AG09309 (cell line): Measurements from ENCODE around the gene FBN2.
"Not testable (repeated sequence)": the region's sequence is repeated elsewhere in the genome, so short reads cannot be mapped to it uniquely, and the experiment has no call there.

Source experiments
- DNase-seq: peaks from one replicate; pipeline ENCODE4 v3.0.0-alpha.2; 2010; ENCODE audit warnings: low read depth
- H3K4me3 ChIP-seq: 2 replicates; pipeline ENCODE4 v1.5.1; 2011; ENCODE audit warnings: mild to moderate bottlenecking, low read depth, low read length, moderate library complexity; ENCODE audit not compliant: control insufficient read depth
- CTCF ChIP-seq: IDR thresholded peaks from 2 replicates; pipeline ENCODE4 v1.5.1; 2011; ENCODE audit warnings: mild to moderate bottlenecking, low read depth, low read length, inconsistent platforms; ENCODE audit not compliant: insufficient read depth, control insufficient read depth; ENCODE audit errors: missing control alignments

Gene FBN2

GRCh38 chr5:128328446-128328845 lies 209.6 kb downstream of the FBN2 start:
- TF ChIP-seq CTCF, result no peak
- no peak for DNase-seq
- H3K4me3 ChIP-seq, result no peak overlapping the region

GRCh38 chr5:128328007-128328406 lies 210.0 kb downstream of the FBN2 start:
- no peak overlapping the region for H3K4me3 ChIP-seq
- TF ChIP-seq CTCF, result no peak
- no peak for DNase-seq

- not testable (repeated sequence) for H3K4me3 ChIP-seq, DNase-seq
Observed at GRCh38 chr5:128321418-128321817, 216.6 kb downstream of the FBN2 start.

- H3K4me3 ChIP-seq, result no peak overlapping the region
- no peak for TF ChIP-seq CTCF
- no peak for DNase-seq
Observed at GRCh38 chr5:128318691-128319090, 219.4 kb downstream of the FBN2 start.

- TF ChIP-seq CTCF, result no peak
- no peak for DNase-seq
- H3K4me3 ChIP-seq, result no peak overlapping the region
Observed at GRCh38 chr5:128317481-128317880, 220.6 kb downstream of the FBN2 start.

- no peak for DNase-seq
- no peak for TF ChIP-seq CTCF
- H3K4me3 ChIP-seq, result no peak overlapping the region
Observed at GRCh38 chr5:128315671-128316070, 222.4 kb downstream of the FBN2 start.

GRCh38 chr5:128305341-128305740 lies 232.7 kb downstream of the FBN2 start:
- no peak for DNase-seq
- no peak for TF ChIP-seq CTCF
- no peak overlapping the region for H3K4me3 ChIP-seq
